GM12892 (cell line): ENCODE results near the gene KIAA1328.

ENCODE experiments used
- DNase-seq: peaks from one replicate; pipeline ENCODE4 v3.0.0; 2011; ENCODE audit not compliant: insufficient read length
- FAIRE-seq: peaks from 2 replicates; lab custom pipeline; 2011; peaks lifted over from hg19 to GRCh38; lab: Jason Lieb, UNC
- POLR2A ChIP-seq: IDR thresholded peaks from 2 replicates; pipeline ENCODE4 v1.6.1; 2011; ENCODE audit warnings: low read depth, low read length, control low read depth
- POLR2AphosphoS5 ChIP-seq: IDR thresholded peaks from 2 replicates; pipeline ENCODE4 v1.6.1; 2011; ENCODE audit warnings: low read depth, low read length, control low read depth
- TAF1 ChIP-seq: IDR thresholded peaks from 2 replicates; pipeline ENCODE4 v1.6.1; 2011; ENCODE audit warnings: low read depth, mild to moderate bottlenecking, control low read depth, low read length, borderline replicate concordance

The KIAA1328 gene

GRCh38 chr18:37218022-37218590, 389.2 kb downstream of the KIAA1328 start:
- no peak for TF ChIP-seq TAF1
- TF ChIP-seq POLR2A = no peak
- no peak for TF ChIP-seq POLR2AphosphoS5
- DNase-seq = no peak
- no peak for FAIRE-seq

- TF ChIP-seq POLR2A = no peak
- no peak for TF ChIP-seq TAF1
- no peak for DNase-seq
- no peak for FAIRE-seq
Observed at GRCh38 chr18:37219257-37219656, 390.3 kb downstream of the KIAA1328 start.

- FAIRE-seq (no peak), DNase-seq (no peak)
- TF ChIP-seq POLR2AphosphoS5 = no peak
- no peak for TF ChIP-seq TAF1
- TF ChIP-seq POLR2A = no peak
Observed at GRCh38 chr18:37222354-37222998, 393.5 kb downstream of the KIAA1328 start.

GRCh38 chr18:37222999-37223378, 394.1 kb downstream of the KIAA1328 start:
- TF ChIP-seq TAF1 = no peak
- no peak for TF ChIP-seq POLR2A
- no peak for TF ChIP-seq POLR2AphosphoS5
- FAIRE-seq (no peak), DNase-seq (no peak)

GRCh38 chr18:37225279-37225678, 396.4 kb downstream of the KIAA1328 start:
- FAIRE-seq (no peak), DNase-seq (no peak)
- TF ChIP-seq POLR2AphosphoS5 (no peak), TAF1 (no peak), POLR2A (no peak)

GRCh38 chr18:37230768-37231167, 401.8 kb downstream of the KIAA1328 start:
- DNase-seq (no peak), FAIRE-seq (no peak)
- no peak for TF ChIP-seq TAF1
- TF ChIP-seq POLR2A = no peak
- no peak for TF ChIP-seq POLR2AphosphoS5

GRCh38 chr18:37231251-37231650, 402.3 kb downstream of the KIAA1328 start:
- FAIRE-seq (no peak), DNase-seq (no peak)
- TF ChIP-seq POLR2A (no peak), POLR2AphosphoS5 (no peak), TAF1 (no peak)

GRCh38 chr18:37235583-37235982, 406.7 kb downstream of the KIAA1328 start:
- DNase-seq (no peak), FAIRE-seq (no peak)
- TF ChIP-seq POLR2AphosphoS5 (no peak), TAF1 (no peak), POLR2A (no peak)

GRCh38 chr18:37238282-37239108, 409.6 kb downstream of the KIAA1328 start:
- no peak for TF ChIP-seq POLR2AphosphoS5
- no peak for TF ChIP-seq POLR2A
- TF ChIP-seq TAF1 = no peak
- no peak for DNase-seq
- FAIRE-seq = no peak

GRCh38 chr18:37242091-37242490, 413.2 kb downstream of the KIAA1328 start:
- TF ChIP-seq POLR2AphosphoS5 (no peak), TAF1 (no peak), POLR2A (no peak)
- no peak for DNase-seq
- no peak for FAIRE-seq

GRCh38 chr18:37242826-37243560, 414.1 kb downstream of the KIAA1328 start:
- no peak for DNase-seq
- FAIRE-seq = no peak
- TF ChIP-seq TAF1 (no peak), POLR2A (no peak), POLR2AphosphoS5 (no peak)
